Choroid plexus epithelial cell (primary cell): Measurements from ENCODE around the gene CASR.

Experiments used
- DNase-seq: peaks from one replicate; pipeline ENCODE4 v3.0.0-alpha.2; 2010; ENCODE audit warnings: low read depth
- H3K4me3 ChIP-seq: 2 replicates; pipeline ENCODE4 v1.5.1; 2011; ENCODE audit warnings: low read depth, mild to moderate bottlenecking, control low read depth, low read length, moderate library complexity
- CTCF ChIP-seq: conservative IDR thresholded peaks from 2 replicates; pipeline ENCODE4 v1.5.1; 2011; ENCODE audit warnings: low read depth, mild to moderate bottlenecking, control low read depth, inconsistent platforms, low read length, moderate library complexity

The CASR gene

GRCh38 chr3:122299872-122300460, 116.5 kb downstream of the CASR start:
- no peak overlapping the region for H3K4me3 ChIP-seq
- peak; percentile 70 for TF ChIP-seq CTCF
- DNase-seq, result peak; percentile 54

GRCh38 chr3:122301063-122301462, 117.6 kb downstream of the CASR start:
- no peak for DNase-seq
- TF ChIP-seq CTCF, result no peak
- no peak overlapping the region for H3K4me3 ChIP-seq

GRCh38 chr3:122305818-122306621, 122.6 kb downstream of the CASR start:
- DNase-seq, result peak; percentile 10
- TF ChIP-seq CTCF, result peak; percentile 33
- H3K4me3 ChIP-seq, result no peak overlapping the region

GRCh38 chr3:122306622-122306953, 123.1 kb downstream of the CASR start:
- no peak overlapping the region for H3K4me3 ChIP-seq
- no peak for DNase-seq
- TF ChIP-seq CTCF, result no peak

GRCh38 chr3:122307094-122307687, 123.7 kb downstream of the CASR start:
- DNase-seq, result no peak
- no peak overlapping the region for H3K4me3 ChIP-seq
- no peak for TF ChIP-seq CTCF

GRCh38 chr3:122307976-122308375, 124.5 kb downstream of the CASR start:
- no peak overlapping the region for H3K4me3 ChIP-seq
- no peak for DNase-seq
- TF ChIP-seq CTCF, result no peak
